ENCODE data around the gene ADGRL1.
"Not testable (repeated sequence)": the region's sequence is repeated elsewhere in the genome, so short reads cannot be mapped to it uniquely, and the experiment has no call there.

ADGRL1 gene

GRCh38 chr19:14186684-14187083 is 19.3 kb downstream of the ADGRL1 start:
- DNase-seq, result not testable (repeated sequence)

GRCh38 chr19:14185691-14186090 is 20.3 kb downstream of the ADGRL1 start:
- not testable (repeated sequence) for DNase-seq

- DNase-seq, result no peak
Observed at GRCh38 chr19:14185158-14185557, 20.8 kb downstream of the ADGRL1 start.

GRCh38 chr19:14183741-14184350 is 22.1 kb downstream of the ADGRL1 start:
- DNase-seq, result no peak

- no peak for DNase-seq
Observed at GRCh38 chr19:14182476-14182875, 23.5 kb downstream of the ADGRL1 start.

GRCh38 chr19:14181906-14182305 is 24.1 kb downstream of the ADGRL1 start:
- DNase-seq, result no peak

GRCh38 chr19:14181199-14181598 is 24.8 kb downstream of the ADGRL1 start:
- DNase-seq, result not testable (repeated sequence)

GRCh38 chr19:14177496-14178074 is 28.4 kb downstream of the ADGRL1 start:
- no peak for DNase-seq

- no peak for DNase-seq
Observed at GRCh38 chr19:14175351-14175792, 30.6 kb downstream of the ADGRL1 start.

GRCh38 chr19:14174883-14175282 is 31.1 kb downstream of the ADGRL1 start:
- no peak for DNase-seq

- no peak for DNase-seq
Observed at GRCh38 chr19:14168993-14169392, 37.0 kb downstream of the ADGRL1 start.

- DNase-seq, result no peak
Observed at GRCh38 chr19:14168259-14168972, 37.6 kb downstream of the ADGRL1 start.

- no peak for DNase-seq
Observed at GRCh38 chr19:14167576-14168138, 38.3 kb downstream of the ADGRL1 start.

GRCh38 chr19:14166999-14167575 is 38.9 kb downstream of the ADGRL1 start:
- no peak for DNase-seq

- no peak for DNase-seq
Observed at GRCh38 chr19:14165990-14166830, 39.8 kb downstream of the ADGRL1 start.

- DNase-seq, result no peak
Observed at GRCh38 chr19:14164724-14165493, 41.1 kb downstream of the ADGRL1 start.

- DNase-seq, result no peak
Observed at GRCh38 chr19:14164082-14164481, 41.9 kb downstream of the ADGRL1 start.

- no peak for DNase-seq
Observed at GRCh38 chr19:14162871-14163297, 43.1 kb downstream of the ADGRL1 start.

- no peak for DNase-seq
Observed at GRCh38 chr19:14161305-14161704, 44.7 kb downstream of the ADGRL1 start.

GRCh38 chr19:14160017-14160703 is 45.8 kb downstream of the ADGRL1 start:
- no peak for DNase-seq

- no peak for DNase-seq
Observed at GRCh38 chr19:14159059-14159458, 46.9 kb downstream of the ADGRL1 start.
